HG02763 (cell line): Measurements from ENCODE around the gene STARD3.

ENCODE experiments used
- ATAC-seq: cut with Tn5 transposase; IDR thresholded peaks from one replicate; pipeline ENCODE4 v1.9.1; 2021; ENCODE audit warnings: mild to moderate bottlenecking, moderate library complexity; ENCODE audit not compliant: unreplicated experiment

The STARD3 gene

GRCh38 chr17:39658346-39658745, 21.4 kb downstream of the STARD3 start:
- ATAC-seq: no peak

GRCh38 chr17:39658760-39659159, 21.8 kb downstream of the STARD3 start:
- no peak for ATAC-seq

- ATAC-seq: no peak
These were observed 22.5 kb downstream of the STARD3 start for GRCh38 chr17:39659279-39660010.

- ATAC-seq: no peak
These were observed 23.0 kb downstream of the STARD3 start for GRCh38 chr17:39660011-39660360.

GRCh38 chr17:39660397-39661385, 23.7 kb downstream of the STARD3 start:
- ATAC-seq: no peak

- ATAC-seq: no peak
These were observed 25.0 kb downstream of the STARD3 start for GRCh38 chr17:39661744-39662541.

GRCh38 chr17:39662551-39663339, 25.8 kb downstream of the STARD3 start:
- ATAC-seq: no peak

GRCh38 chr17:39663340-39663687, 26.4 kb downstream of the STARD3 start:
- ATAC-seq: no peak

- no peak for ATAC-seq
These were observed 27.0 kb downstream of the STARD3 start for GRCh38 chr17:39663688-39664580.

- ATAC-seq: no peak
These were observed 27.9 kb downstream of the STARD3 start, which contains the start of gene TCAP for GRCh38 chr17:39664581-39665561. Gene TCAP, plus strand, starts transcription at chr17:39665349. Its CDS starts 11 bp downstream, at chr17:39665360.

GRCh38 chr17:39665642-39666224, 28.8 kb downstream of the STARD3 start:
- no peak for ATAC-seq

GRCh38 chr17:39666231-39666600, 29.3 kb downstream of the STARD3 start:
- ATAC-seq: no peak

GRCh38 chr17:39666601-39667261, 29.8 kb downstream of the STARD3 start:
- ATAC-seq: no peak

GRCh38 chr17:39667262-39667944, 30.5 kb downstream of the STARD3 start:
- ATAC-seq: no peak

GRCh38 chr17:39667945-39668924, 31.3 kb downstream of the STARD3 start, which contains the start of gene PNMT:
Gene PNMT, plus strand, starts transcription at chr17:39668453. Its CDS starts 23 bp downstream, at chr17:39668476.
- no peak for ATAC-seq
